HepG2 (cell line): ENCODE results near the gene C21orf58. TPM values are rescaled to one million over a fixed set of nuclear protein-coding genes. Genes with fewer than 3 reads are reported as not detected.

Source experiments
- JARID2 ChIP-seq: sonication (generic); formaldehyde crosslinking; IDR thresholded peaks from 2 replicates; pipeline ENCODE4 v1.8.1; 2023; ENCODE audit warnings: missing genetic modification reagents, inconsistent platforms; ENCODE audit not compliant: insufficient replicate concordance
- MEIS2 ChIP-seq: sonication (generic); formaldehyde crosslinking; IDR thresholded peaks from 2 replicates; pipeline ENCODE4 v1.9.0; 2021; ENCODE audit warnings: mild to moderate bottlenecking, missing genetic modification reagents
- MTA1 ChIP-seq: sonication (generic); formaldehyde crosslinking; IDR thresholded peaks from 2 replicates; pipeline ENCODE4 v1.4.0; 2020; ENCODE audit warnings: missing genetic modification reagents, mild to moderate bottlenecking, borderline replicate concordance
- PHB2 ChIP-seq: fragments of 450-650 bp; IDR thresholded peaks from 2 replicates; pipeline ENCODE4 v1.6.1; 2018; ENCODE audit not compliant: partially characterized antibody
- TOPORS ChIP-seq: sonication (generic); formaldehyde crosslinking; IDR thresholded peaks from 2 replicates; pipeline ENCODE4 v1.8.0; 2023; ENCODE audit warnings: mild to moderate bottlenecking, missing genetic modification reagents
- YY1 ChIP-seq: IDR thresholded peaks from 2 replicates; pipeline ENCODE4 v1.6.1; 2011; ENCODE audit warnings: low read length, low read depth, moderate library complexity, mild to moderate bottlenecking; ENCODE audit not compliant: insufficient read depth, insufficient replicate concordance
- ZMYM3 ChIP-seq: sonication (generic); formaldehyde crosslinking; IDR thresholded peaks from 2 replicates; pipeline ENCODE4 v1.5.1; 2020; ENCODE audit warnings: mild to moderate bottlenecking, missing genetic modification reagents
- ZNF615 ChIP-seq: sonication (generic); formaldehyde crosslinking; IDR thresholded peaks from 2 replicates; pipeline ENCODE4 v1.5.0; 2020; ENCODE audit warnings: mild to moderate bottlenecking, missing genetic modification reagents, borderline replicate concordance
- ZNF724P ChIP-seq: sonication (generic); formaldehyde crosslinking; IDR thresholded peaks from 2 replicates; pipeline ENCODE4 v1.8.0; 2022; ENCODE audit warnings: missing genetic modification reagents, borderline replicate concordance
- ZNF770 ChIP-seq: sonication (generic); formaldehyde crosslinking; IDR thresholded peaks from 2 replicates; pipeline ENCODE4 v1.5.0; 2020; ENCODE audit warnings: mild to moderate bottlenecking, missing genetic modification reagents
- ZNF891 ChIP-seq: sonication (generic); formaldehyde crosslinking; IDR thresholded peaks from 2 replicates; pipeline ENCODE4 v1.5.0; 2020; ENCODE audit warnings: mild to moderate bottlenecking, missing genetic modification reagents
- polyA plus RNA-seq, 8 experiments: library from polyadenylated mRNA; depleted of rRNA in 3 of 8; stranded (reverse) in 7 of 8; unstranded in 1 of 8; fragments of >200 nt; fragmentation: Illumina TruSeq in 4 of 8; extraction: Trizol in 4 of 8; gene quantifications; 2 replicates each; pipeline versions ENCODE4 v1.2.1 to v1.2.3, GENCODE V29; 2011 to 2016; ENCODE audit warnings: low read depth in 4 of 8, missing spikeins in 1 of 8, mixed read lengths in 1 of 8; ENCODE audit not compliant: insufficient read depth in 1 of 8
- total RNA-seq, 5 experiments: library from RNA; depleted of rRNA; stranded (reverse); fragments of >200 nt; fragmentation: Illumina TruSeq; extraction: Trizol; gene quantifications; 2 replicates each; pipeline ENCODE4 v1.2.3, GENCODE V29; 2016; ENCODE audit warnings: low read depth in 1 of 5
- TF ChIP-seq, protein P1 (sequence below): sonication (generic); formaldehyde crosslinking; IDR thresholded peaks from 2 replicates; pipeline ENCODE4; 2020; ENCODE audit warnings: missing genetic modification reagents, mild to moderate bottlenecking, borderline replicate concordance
- TF ChIP-seq, protein P2 (sequence below): sonication (generic); formaldehyde crosslinking; IDR thresholded peaks from 2 replicates; pipeline ENCODE4 v1.5.0; 2020; ENCODE audit warnings: mild to moderate bottlenecking, missing genetic modification reagents, borderline replicate concordance
- TF ChIP-seq, protein P3 (sequence below): IDR thresholded peaks from 2 replicates; pipeline ENCODE4 v1.6.1; 2018; ENCODE audit warnings: missing genetic modification reagents, mild to moderate bottlenecking, missing compliant biosample characterization
- TF ChIP-seq, protein P4 (sequence below): sonication (generic); formaldehyde crosslinking; IDR thresholded peaks from 2 replicates; pipeline ENCODE4 v1.4.0; 2020; ENCODE audit warnings: mild to moderate bottlenecking, missing genetic modification reagents

Gene C21orf58
- total and polyA plus RNA-seq, 2 of the 13 experiments (the other 11 are each of a cell fraction or from before 2014, with no cell fraction given): 3.5 to 6.8 TPM

GRCh38 chr21:46252840-46253239, 70.8 kb downstream of the C21orf58 start (continued):
- TF ChIP-seq, protein P1, sequence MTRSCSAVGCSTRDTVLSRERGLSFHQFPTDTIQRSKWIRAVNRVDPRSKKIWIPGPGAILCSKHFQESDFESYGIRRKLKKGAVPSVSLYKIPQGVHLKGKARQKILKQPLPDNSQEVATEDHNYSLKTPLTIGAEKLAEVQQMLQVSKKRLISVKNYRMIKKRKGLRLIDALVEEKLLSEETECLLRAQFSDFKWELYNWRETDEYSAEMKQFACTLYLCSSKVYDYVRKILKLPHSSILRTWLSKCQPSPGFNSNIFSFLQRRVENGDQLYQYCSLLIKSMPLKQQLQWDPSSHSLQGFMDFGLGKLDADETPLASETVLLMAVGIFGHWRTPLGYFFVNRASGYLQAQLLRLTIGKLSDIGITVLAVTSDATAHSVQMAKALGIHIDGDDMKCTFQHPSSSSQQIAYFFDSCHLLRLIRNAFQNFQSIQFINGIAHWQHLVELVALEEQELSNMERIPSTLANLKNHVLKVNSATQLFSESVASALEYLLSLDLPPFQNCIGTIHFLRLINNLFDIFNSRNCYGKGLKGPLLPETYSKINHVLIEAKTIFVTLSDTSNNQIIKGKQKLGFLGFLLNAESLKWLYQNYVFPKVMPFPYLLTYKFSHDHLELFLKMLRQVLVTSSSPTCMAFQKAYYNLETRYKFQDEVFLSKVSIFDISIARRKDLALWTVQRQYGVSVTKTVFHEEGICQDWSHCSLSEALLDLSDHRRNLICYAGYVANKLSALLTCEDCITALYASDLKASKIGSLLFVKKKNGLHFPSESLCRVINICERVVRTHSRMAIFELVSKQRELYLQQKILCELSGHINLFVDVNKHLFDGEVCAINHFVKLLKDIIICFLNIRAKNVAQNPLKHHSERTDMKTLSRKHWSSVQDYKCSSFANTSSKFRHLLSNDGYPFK (CRISPR knock-in tag): no peak
- no peak for TF ChIP-seq ZNF724P (CRISPR knock-in tag)
- TF ChIP-seq, protein P2, sequence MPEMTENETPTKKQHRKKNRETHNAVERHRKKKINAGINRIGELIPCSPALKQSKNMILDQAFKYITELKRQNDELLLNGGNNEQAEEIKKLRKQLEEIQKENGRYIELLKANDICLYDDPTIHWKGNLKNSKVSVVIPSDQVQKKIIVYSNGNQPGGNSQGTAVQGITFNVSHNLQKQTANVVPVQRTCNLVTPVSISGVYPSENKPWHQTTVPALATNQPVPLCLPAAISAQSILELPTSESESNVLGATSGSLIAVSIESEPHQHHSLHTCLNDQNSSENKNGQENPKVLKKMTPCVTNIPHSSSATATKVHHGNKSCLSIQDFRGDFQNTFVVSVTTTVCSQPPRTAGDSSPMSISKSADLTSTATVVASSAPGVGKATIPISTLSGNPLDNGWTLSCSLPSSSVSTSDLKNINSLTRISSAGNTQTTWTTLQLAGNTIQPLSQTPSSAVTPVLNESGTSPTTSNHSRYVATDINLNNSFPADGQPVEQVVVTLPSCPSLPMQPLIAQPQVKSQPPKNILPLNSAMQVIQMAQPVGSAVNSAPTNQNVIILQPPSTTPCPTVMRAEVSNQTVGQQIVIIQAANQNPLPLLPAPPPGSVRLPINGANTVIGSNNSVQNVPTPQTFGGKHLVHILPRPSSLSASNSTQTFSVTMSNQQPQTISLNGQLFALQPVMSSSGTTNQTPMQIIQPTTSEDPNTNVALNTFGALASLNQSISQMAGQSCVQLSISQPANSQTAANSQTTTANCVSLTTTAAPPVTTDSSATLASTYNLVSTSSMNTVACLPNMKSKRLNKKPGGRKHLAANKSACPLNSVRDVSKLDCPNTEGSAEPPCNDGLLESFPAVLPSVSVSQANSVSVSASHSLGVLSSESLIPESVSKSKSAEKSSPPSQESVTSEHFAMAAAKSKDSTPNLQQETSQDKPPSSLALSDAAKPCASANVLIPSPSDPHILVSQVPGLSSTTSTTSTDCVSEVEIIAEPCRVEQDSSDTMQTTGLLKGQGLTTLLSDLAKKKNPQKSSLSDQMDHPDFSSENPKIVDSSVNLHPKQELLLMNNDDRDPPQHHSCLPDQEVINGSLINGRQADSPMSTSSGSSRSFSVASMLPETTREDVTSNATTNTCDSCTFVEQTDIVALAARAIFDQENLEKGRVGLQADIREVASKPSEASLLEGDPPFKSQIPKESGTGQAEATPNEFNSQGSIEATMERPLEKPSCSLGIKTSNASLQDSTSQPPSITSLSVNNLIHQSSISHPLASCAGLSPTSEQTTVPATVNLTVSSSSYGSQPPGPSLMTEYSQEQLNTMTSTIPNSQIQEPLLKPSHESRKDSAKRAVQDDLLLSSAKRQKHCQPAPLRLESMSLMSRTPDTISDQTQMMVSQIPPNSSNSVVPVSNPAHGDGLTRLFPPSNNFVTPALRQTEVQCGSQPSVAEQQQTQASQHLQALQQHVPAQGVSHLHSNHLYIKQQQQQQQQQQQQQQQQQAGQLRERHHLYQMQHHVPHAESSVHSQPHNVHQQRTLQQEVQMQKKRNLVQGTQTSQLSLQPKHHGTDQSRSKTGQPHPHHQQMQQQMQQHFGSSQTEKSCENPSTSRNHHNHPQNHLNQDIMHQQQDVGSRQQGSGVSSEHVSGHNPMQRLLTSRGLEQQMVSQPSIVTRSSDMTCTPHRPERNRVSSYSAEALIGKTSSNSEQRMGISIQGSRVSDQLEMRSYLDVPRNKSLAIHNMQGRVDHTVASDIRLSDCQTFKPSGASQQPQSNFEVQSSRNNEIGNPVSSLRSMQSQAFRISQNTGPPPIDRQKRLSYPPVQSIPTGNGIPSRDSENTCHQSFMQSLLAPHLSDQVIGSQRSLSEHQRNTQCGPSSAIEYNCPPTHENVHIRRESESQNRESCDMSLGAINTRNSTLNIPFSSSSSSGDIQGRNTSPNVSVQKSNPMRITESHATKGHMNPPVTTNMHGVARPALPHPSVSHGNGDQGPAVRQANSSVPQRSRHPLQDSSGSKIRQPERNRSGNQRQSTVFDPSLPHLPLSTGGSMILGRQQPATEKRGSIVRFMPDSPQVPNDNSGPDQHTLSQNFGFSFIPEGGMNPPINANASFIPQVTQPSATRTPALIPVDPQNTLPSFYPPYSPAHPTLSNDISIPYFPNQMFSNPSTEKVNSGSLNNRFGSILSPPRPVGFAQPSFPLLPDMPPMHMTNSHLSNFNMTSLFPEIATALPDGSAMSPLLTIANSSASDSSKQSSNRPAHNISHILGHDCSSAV (CRISPR knock-in tag): no peak
- no peak for TF ChIP-seq TOPORS (CRISPR knock-in tag)
- TF ChIP-seq JARID2 (CRISPR knock-in tag): no peak
- TF ChIP-seq, protein P3, sequence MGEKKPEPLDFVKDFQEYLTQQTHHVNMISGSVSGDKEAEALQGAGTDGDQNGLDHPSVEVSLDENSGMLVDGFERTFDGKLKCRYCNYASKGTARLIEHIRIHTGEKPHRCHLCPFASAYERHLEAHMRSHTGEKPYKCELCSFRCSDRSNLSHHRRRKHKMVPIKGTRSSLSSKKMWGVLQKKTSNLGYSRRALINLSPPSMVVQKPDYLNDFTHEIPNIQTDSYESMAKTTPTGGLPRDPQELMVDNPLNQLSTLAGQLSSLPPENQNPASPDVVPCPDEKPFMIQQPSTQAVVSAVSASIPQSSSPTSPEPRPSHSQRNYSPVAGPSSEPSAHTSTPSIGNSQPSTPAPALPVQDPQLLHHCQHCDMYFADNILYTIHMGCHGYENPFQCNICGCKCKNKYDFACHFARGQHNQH (CRISPR knock-in tag): no peak
- no peak for TF ChIP-seq PHB2
- no peak for TF ChIP-seq ZNF615 (CRISPR knock-in tag)
- TF ChIP-seq, protein P4, sequence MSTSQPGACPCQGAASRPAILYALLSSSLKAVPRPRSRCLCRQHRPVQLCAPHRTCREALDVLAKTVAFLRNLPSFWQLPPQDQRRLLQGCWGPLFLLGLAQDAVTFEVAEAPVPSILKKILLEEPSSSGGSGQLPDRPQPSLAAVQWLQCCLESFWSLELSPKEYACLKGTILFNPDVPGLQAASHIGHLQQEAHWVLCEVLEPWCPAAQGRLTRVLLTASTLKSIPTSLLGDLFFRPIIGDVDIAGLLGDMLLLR (CRISPR knock-in tag): no peak
- 0 out of 2 replicates have a peak, but pooled peaks have one; percentile 14 for TF ChIP-seq ZMYM3 (CRISPR knock-in tag)
- no peak for TF ChIP-seq MEIS2
- TF ChIP-seq ZNF770: no peak
- TF ChIP-seq MTA1: no peak
- no peak for TF ChIP-seq YY1
- TF ChIP-seq ZNF891 (CRISPR knock-in tag): no peak
